ENCODE results near the gene QSOX1. TPM values are rescaled to one million over a fixed set of nuclear protein-coding genes. Genes with fewer than 3 reads are reported as not detected.

The QSOX1 gene
- total and polyA plus RNA-seq, 9 of the 15 experiments (the other 6 are each of a cell fraction or from before 2014, with no cell fraction given) = 4.0 to 53.1 (median 15.0) TPM

GRCh38 chr1:180229483-180230415 is 75.1 kb downstream of the QSOX1 start, which contains the start of gene LHX4 (continued):
- TF ChIP-seq MBD2 (IDR thresholded peaks at IDR 0.05; ENCODE audit: borderline replicate concordance, low read depth) (no peak), L3MBTL2 (IDR thresholded peaks at IDR 0.05) (peak; percentile 86), COPS2 (conservative IDR thresholded peaks at IDR 0.05) (no peak), NRF1 (conservative IDR thresholded peaks at IDR 0.05 in 1 of 2, IDR thresholded peaks at IDR 0.05 in 1 of 2) (peak; percentile 20 to 22; a peak in 1 of 4 replicates), TRIM28 (IDR thresholded peaks at IDR 0.05) (no peak), SMARCC2 (IDR thresholded peaks at IDR 0.05; ENCODE audit: low read depth) (no peak), NFE2 (IDR thresholded peaks at IDR 0.05; ENCODE audit: low read depth) (no peak), CBFA2T2 (conservative IDR thresholded peaks at IDR 0.05) (no peak), TOE1 (IDR thresholded peaks at IDR 0.05; ENCODE audit: borderline replicate concordance) (no peak), TOE1 (CRISPR knock-in tag; IDR thresholded peaks at IDR 0.05; ENCODE audit: borderline replicate concordance, low read depth) (no peak)
- TF ChIP-seq, protein P1, sequence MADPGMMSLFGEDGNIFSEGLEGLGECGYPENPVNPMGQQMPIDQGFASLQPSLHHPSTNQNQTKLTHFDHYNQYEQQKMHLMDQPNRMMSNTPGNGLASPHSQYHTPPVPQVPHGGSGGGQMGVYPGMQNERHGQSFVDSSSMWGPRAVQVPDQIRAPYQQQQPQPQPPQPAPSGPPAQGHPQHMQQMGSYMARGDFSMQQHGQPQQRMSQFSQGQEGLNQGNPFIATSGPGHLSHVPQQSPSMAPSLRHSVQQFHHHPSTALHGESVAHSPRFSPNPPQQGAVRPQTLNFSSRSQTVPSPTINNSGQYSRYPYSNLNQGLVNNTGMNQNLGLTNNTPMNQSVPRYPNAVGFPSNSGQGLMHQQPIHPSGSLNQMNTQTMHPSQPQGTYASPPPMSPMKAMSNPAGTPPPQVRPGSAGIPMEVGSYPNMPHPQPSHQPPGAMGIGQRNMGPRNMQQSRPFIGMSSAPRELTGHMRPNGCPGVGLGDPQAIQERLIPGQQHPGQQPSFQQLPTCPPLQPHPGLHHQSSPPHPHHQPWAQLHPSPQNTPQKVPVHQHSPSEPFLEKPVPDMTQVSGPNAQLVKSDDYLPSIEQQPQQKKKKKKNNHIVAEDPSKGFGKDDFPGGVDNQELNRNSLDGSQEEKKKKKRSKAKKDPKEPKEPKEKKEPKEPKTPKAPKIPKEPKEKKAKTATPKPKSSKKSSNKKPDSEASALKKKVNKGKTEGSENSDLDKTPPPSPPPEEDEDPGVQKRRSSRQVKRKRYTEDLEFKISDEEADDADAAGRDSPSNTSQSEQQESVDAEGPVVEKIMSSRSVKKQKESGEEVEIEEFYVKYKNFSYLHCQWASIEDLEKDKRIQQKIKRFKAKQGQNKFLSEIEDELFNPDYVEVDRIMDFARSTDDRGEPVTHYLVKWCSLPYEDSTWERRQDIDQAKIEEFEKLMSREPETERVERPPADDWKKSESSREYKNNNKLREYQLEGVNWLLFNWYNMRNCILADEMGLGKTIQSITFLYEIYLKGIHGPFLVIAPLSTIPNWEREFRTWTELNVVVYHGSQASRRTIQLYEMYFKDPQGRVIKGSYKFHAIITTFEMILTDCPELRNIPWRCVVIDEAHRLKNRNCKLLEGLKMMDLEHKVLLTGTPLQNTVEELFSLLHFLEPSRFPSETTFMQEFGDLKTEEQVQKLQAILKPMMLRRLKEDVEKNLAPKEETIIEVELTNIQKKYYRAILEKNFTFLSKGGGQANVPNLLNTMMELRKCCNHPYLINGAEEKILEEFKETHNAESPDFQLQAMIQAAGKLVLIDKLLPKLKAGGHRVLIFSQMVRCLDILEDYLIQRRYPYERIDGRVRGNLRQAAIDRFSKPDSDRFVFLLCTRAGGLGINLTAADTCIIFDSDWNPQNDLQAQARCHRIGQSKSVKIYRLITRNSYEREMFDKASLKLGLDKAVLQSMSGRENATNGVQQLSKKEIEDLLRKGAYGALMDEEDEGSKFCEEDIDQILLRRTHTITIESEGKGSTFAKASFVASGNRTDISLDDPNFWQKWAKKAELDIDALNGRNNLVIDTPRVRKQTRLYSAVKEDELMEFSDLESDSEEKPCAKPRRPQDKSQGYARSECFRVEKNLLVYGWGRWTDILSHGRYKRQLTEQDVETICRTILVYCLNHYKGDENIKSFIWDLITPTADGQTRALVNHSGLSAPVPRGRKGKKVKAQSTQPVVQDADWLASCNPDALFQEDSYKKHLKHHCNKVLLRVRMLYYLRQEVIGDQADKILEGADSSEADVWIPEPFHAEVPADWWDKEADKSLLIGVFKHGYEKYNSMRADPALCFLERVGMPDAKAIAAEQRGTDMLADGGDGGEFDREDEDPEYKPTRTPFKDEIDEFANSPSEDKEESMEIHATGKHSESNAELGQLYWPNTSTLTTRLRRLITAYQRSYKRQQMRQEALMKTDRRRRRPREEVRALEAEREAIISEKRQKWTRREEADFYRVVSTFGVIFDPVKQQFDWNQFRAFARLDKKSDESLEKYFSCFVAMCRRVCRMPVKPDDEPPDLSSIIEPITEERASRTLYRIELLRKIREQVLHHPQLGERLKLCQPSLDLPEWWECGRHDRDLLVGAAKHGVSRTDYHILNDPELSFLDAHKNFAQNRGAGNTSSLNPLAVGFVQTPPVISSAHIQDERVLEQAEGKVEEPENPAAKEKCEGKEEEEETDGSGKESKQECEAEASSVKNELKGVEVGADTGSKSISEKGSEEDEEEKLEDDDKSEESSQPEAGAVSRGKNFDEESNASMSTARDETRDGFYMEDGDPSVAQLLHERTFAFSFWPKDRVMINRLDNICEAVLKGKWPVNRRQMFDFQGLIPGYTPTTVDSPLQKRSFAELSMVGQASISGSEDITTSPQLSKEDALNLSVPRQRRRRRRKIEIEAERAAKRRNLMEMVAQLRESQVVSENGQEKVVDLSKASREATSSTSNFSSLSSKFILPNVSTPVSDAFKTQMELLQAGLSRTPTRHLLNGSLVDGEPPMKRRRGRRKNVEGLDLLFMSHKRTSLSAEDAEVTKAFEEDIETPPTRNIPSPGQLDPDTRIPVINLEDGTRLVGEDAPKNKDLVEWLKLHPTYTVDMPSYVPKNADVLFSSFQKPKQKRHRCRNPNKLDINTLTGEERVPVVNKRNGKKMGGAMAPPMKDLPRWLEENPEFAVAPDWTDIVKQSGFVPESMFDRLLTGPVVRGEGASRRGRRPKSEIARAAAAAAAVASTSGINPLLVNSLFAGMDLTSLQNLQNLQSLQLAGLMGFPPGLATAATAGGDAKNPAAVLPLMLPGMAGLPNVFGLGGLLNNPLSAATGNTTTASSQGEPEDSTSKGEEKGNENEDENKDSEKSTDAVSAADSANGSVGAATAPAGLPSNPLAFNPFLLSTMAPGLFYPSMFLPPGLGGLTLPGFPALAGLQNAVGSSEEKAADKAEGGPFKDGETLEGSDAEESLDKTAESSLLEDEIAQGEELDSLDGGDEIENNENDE (IDR thresholded peaks at IDR 0.05; ENCODE audit: low read depth, low read length) = no peak
- TF ChIP-seq, protein P2, sequence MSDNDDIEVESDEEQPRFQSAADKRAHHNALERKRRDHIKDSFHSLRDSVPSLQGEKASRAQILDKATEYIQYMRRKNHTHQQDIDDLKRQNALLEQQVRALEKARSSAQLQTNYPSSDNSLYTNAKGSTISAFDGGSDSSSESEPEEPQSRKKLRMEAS (CRISPR knock-in tag; IDR thresholded peaks at IDR 0.05) = peak; percentile 37; the same call in 1 of the 2 replicates

Measured in K562 (cell line).